WTC11 (cell line): ENCODE data around the gene JAGN1. TPM values are rescaled to one million over a fixed set of nuclear protein-coding genes. Genes with fewer than 3 reads are reported as not detected.
A peak's percentile ranks its signal among the peaks of the same experiment; 100 is the strongest.

Experiments
- ATAC-seq: fragments of 200-7000 bp; cut with Tn5 transposase; 2 replicates; pipeline ENCODE4 v1.10.0; 2021; ENCODE audit warnings: mild to moderate bottlenecking, moderate library complexity
- Bru-seq: library from RNA; stranded (reverse); fragments of 400-500 nt; gene quantifications from one replicate; lab custom pipeline; 2021; lab: Mats Ljungman, UMichigan
- CTCF ChIA-PET: fragments of 300-600 bp; sonication (Branson Sonifier 250); formaldehyde crosslinking; loops from one replicate; lab custom pipeline; 2021; ENCODE audit warnings: antibody characterized with exemption; lab: Charles Lee
- POLR2A ChIA-PET: fragments of 350-600 bp; sonication (Branson Sonifier 250); formaldehyde crosslinking; loops from one replicate; lab custom pipeline; 2021; ENCODE audit warnings: antibody characterized with exemption; lab: Charles Lee
- DNase-seq: peaks from one replicate; pipeline ENCODE4 v3.0.0; 2021; ENCODE audit warnings: low spot score
- H3K27ac Mint-ChIP-seq: 2 replicates; pipeline ENCODE4 v1.8.0; 2021; ENCODE audit warnings: mixed read lengths
- H3K27me3 Mint-ChIP-seq: 2 replicates; pipeline ENCODE4 v1.8.0; 2021; ENCODE audit warnings: low read depth, mild to moderate bottlenecking, moderate library complexity, mixed read lengths
- H3K36me3 Mint-ChIP-seq: 2 replicates; pipeline ENCODE4 v1.8.0; 2021; ENCODE audit warnings: mixed read lengths
- H3K4me1 Mint-ChIP-seq: 2 replicates; pipeline ENCODE4 v1.8.0; 2022; ENCODE audit warnings: mixed read lengths
- H3K4me3 Mint-ChIP-seq: 2 replicates; pipeline ENCODE4 v1.8.0; 2021; ENCODE audit warnings: mild to moderate bottlenecking, moderate library complexity, mixed read lengths
- H3K9me3 Mint-ChIP-seq: 2 replicates; pipeline ENCODE4 v1.8.0; 2021; ENCODE audit warnings: mixed read lengths
- ATF1 ChIP-seq: sonication (generic); formaldehyde crosslinking; IDR thresholded peaks from 2 replicates; pipeline ENCODE4 v1.8.1; 2023; ENCODE audit warnings: mild to moderate bottlenecking, moderate library complexity, missing genetic modification reagents
- EMX1 ChIP-seq: fragments of 250-450 bp; sonication (Bioruptor Pico); IDR thresholded peaks from 2 replicates; pipeline ENCODE4 v1.8.0; 2021; ENCODE audit warnings: mild to moderate bottlenecking
- FOXJ3 ChIP-seq: sonication (generic); formaldehyde crosslinking; IDR thresholded peaks from 2 replicates; pipeline ENCODE4 v1.9.0; 2021; ENCODE audit warnings: missing genetic modification reagents, mild to moderate bottlenecking, borderline replicate concordance
- GABPB1 ChIP-seq: sonication (generic); formaldehyde crosslinking; IDR thresholded peaks from 2 replicates; pipeline ENCODE4 v1.8.1; 2023; ENCODE audit warnings: mild to moderate bottlenecking, missing genetic modification reagents
- JAZF1 ChIP-seq: fragments of 250-450 bp; sonication (Bioruptor Pico); IDR thresholded peaks from 2 replicates; pipeline ENCODE4 v1.9.0; 2021; ENCODE audit warnings: moderate library complexity, mild to moderate bottlenecking, inconsistent platforms
- JUN ChIP-seq: sonication (generic); formaldehyde crosslinking; IDR thresholded peaks from 2 replicates; pipeline ENCODE4 v1.8.0; 2023; ENCODE audit warnings: mild to moderate bottlenecking, missing genetic modification reagents
- NFE2L1 ChIP-seq: sonication (generic); formaldehyde crosslinking; IDR thresholded peaks from 2 replicates; pipeline ENCODE4 v1.8.1; 2023; ENCODE audit warnings: missing genetic modification reagents
- NR2C2 ChIP-seq: sonication (generic); formaldehyde crosslinking; IDR thresholded peaks from 2 replicates; pipeline ENCODE4 v1.8.0; 2022; ENCODE audit warnings: mild to moderate bottlenecking, missing genetic modification reagents
- SMAD3 ChIP-seq: sonication (generic); formaldehyde crosslinking; IDR thresholded peaks from 2 replicates; pipeline ENCODE4 v1.8.0; 2022; ENCODE audit warnings: missing genetic modification reagents, mild to moderate bottlenecking, borderline replicate concordance
- SOX15 ChIP-seq: fragments of 250-450 bp; sonication (Bioruptor Pico); IDR thresholded peaks from 2 replicates; pipeline ENCODE4 v1.9.0; 2021; ENCODE audit warnings: mild to moderate bottlenecking
- TEAD1 ChIP-seq: sonication (generic); formaldehyde crosslinking; IDR thresholded peaks from 2 replicates; pipeline ENCODE4 v1.8.0; 2022; ENCODE audit warnings: mild to moderate bottlenecking, missing genetic modification reagents
- TP53 ChIP-seq: sonication (generic); formaldehyde crosslinking; IDR thresholded peaks from 2 replicates; pipeline ENCODE4 v1.8.1; 2023; ENCODE audit warnings: mild to moderate bottlenecking, missing genetic modification reagents
- ZBTB21 ChIP-seq: sonication (generic); formaldehyde crosslinking; IDR thresholded peaks from 2 replicates; pipeline ENCODE4 v1.8.1; 2023; ENCODE audit warnings: mild to moderate bottlenecking, missing genetic modification reagents, borderline replicate concordance
- ZNF121 ChIP-seq: sonication (generic); formaldehyde crosslinking; IDR thresholded peaks from 2 replicates; pipeline ENCODE4 v1.8.0; 2023; ENCODE audit warnings: missing genetic modification reagents
- ZNF138 ChIP-seq: sonication (generic); formaldehyde crosslinking; conservative IDR thresholded peaks from 2 replicates; pipeline ENCODE4 v1.8.1; 2022; ENCODE audit warnings: mild to moderate bottlenecking, moderate library complexity, missing genetic modification reagents
- ZNF219 ChIP-seq: sonication (generic); formaldehyde crosslinking; IDR thresholded peaks from 2 replicates; pipeline ENCODE4 v1.8.0; 2023; ENCODE audit warnings: missing genetic modification reagents, mild to moderate bottlenecking, borderline replicate concordance
- ZNF396 ChIP-seq: fragments of 250-450 bp; sonication (Bioruptor Pico); IDR thresholded peaks from 2 replicates; pipeline ENCODE4 v1.8.0; 2021; ENCODE audit warnings: mild to moderate bottlenecking, moderate library complexity, borderline replicate concordance
- ZNF416 ChIP-seq: fragments of 250-450 bp; sonication (Bioruptor Pico); IDR thresholded peaks from 2 replicates; pipeline ENCODE4 v1.9.0; 2021; ENCODE audit warnings: mild to moderate bottlenecking, inconsistent platforms
- long read RNA-seq, 3 experiments: library from RNA in 1 of 3; library from capped mRNA in 1 of 3; library from polyadenylated mRNA in 1 of 3; unstranded in 2 of 3; stranded (forward) in 1 of 3; transcript quantifications; one replicate each; pipeline ENCODE4 v2.0.0, GENCODE V29; 2021
- total RNA-seq: library from RNA; stranded (reverse); gene quantifications from 3 replicates; pipeline ENCODE4 v1.2.3, GENCODE V29; 2021
- TF ChIP-seq, protein P1 (sequence below): fragments of 250-450 bp; sonication (Bioruptor Pico); IDR thresholded peaks from 2 replicates; pipeline ENCODE4 v1.9.0; 2021; ENCODE audit warnings: moderate library complexity, mild to moderate bottlenecking, inconsistent platforms, borderline replicate concordance
- TF ChIP-seq, protein P2 (sequence below): sonication (generic); formaldehyde crosslinking; IDR thresholded peaks from 2 replicates; pipeline ENCODE4 v1.8.1; 2023; ENCODE audit warnings: mild to moderate bottlenecking, missing genetic modification reagents, moderate library complexity
- TF ChIP-seq, protein P3 (sequence below): sonication (generic); formaldehyde crosslinking; IDR thresholded peaks from 2 replicates; pipeline ENCODE4 v1.8.1; 2023; ENCODE audit warnings: mild to moderate bottlenecking, missing genetic modification reagents
- TF ChIP-seq, protein P4 (sequence below): sonication (generic); formaldehyde crosslinking; IDR thresholded peaks from 2 replicates; pipeline ENCODE4 v1.8.1; 2022; ENCODE audit warnings: missing genetic modification reagents, borderline replicate concordance
- TF ChIP-seq, protein P5 (sequence below): fragments of 250-450 bp; sonication (Bioruptor Pico); IDR thresholded peaks from 2 replicates; pipeline ENCODE4 v1.8.0; 2021; ENCODE audit warnings: mild to moderate bottlenecking
- TF ChIP-seq, protein P6 (sequence below): sonication (generic); formaldehyde crosslinking; IDR thresholded peaks from 2 replicates; pipeline ENCODE4 v1.8.1; 2023; ENCODE audit warnings: mild to moderate bottlenecking, moderate library complexity, missing genetic modification reagents

JAGN1 gene
- 25.6 to 30.1 TPM (median 28.7 TPM) in 3 replicates for total RNA-seq
- percentile 94 among the genes with signal in this experiment for Bru-seq, nascent RNA
- long read RNA-seq, experiment 1, transcript JAGN1-201 (2 exons, 1,675 nt) = major isoform, 80 of 84 reads
- long read RNA-seq, experiment 1, partial matches to known transcripts = 0 of 84 reads
- long read RNA-seq, experiment 1, other reads (novel, unspliced or antisense) = 2 of 84 reads
- long read RNA-seq, experiment 2, transcript JAGN1-201 (2 exons, 1,675 nt) = major isoform, 66 of 75 reads
- long read RNA-seq, experiment 2, partial matches to known transcripts = 8 of 75 reads
- long read RNA-seq, experiment 2, other reads (novel, unspliced or antisense) = 1 of 75 reads
- long read RNA-seq, experiment 3, transcript JAGN1-201 (2 exons, 1,675 nt) = major isoform, 245 of 251 reads
- long read RNA-seq, experiment 3, partial matches to known transcripts = 1 of 251 reads
- long read RNA-seq, experiment 3, other reads (novel, unspliced or antisense) = 3 of 251 reads

DNA sequence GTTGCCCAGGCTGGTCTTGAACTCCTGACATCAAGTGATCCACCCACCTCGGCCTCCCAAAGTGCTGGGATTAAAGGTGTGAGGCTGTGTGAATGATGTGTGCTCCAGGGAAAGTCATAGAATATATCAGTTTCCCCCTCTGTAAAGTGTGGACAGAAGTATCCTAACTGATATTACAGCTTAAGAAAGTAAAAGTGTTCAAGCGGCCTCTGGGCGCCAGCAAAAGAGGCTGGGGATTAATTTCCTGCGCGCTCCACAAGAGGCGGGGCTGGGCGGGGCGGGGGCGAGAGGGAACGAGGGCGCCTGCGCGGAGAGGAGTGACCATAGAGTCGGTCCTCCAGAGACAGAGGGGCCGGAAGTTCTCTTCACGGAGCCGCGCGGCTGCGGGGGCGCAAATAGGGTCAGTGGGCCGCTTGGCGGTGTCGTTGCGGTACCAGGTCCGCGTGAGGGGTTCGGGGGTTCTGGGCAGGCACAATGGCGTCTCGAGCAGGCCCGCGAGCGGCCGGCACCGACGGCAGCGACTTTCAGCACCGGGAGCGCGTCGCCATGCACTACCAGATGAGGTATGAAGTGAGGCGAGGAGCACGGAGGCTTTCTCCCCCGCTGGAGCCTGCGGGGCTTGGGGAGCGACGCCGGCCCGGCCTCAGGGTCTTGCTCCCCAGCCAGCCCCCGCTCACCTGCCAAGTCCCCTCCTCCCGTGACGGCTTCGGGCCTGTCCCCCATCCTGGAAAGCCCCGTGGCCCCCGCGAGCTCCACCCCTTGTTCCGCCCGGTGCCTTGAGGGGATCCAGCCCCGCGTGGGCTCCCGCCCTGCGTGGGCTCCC is at the start of gene JAGN1:
TSS of gene JAGN1 (plus strand) at position 362 of the 823 bp plus-strand sequence. CDS start at position 475, 113 bp downstream.
- ATAC-seq (peak; percentile 92), DNase-seq (peak; percentile 87)
- H3K27ac Mint-ChIP-seq = peak within 1 kb of the TSS; percentile 78; the same call in 1 of the 2 replicates
- peak within 1 kb of the TSS; percentile 93 for H3K4me3 Mint-ChIP-seq
- H3K27me3 Mint-ChIP-seq = peaks cover 7% of the 10 kb centered on the region
- H3K36me3 Mint-ChIP-seq = peaks cover 25% of the 10 kb centered on the region
- CTCF ChIA-PET = interaction anchor here (0.6 to 1.3 kb wide), 4 partner anchors 25 to 65 kb away, joined by 3 to 4 read pairs (median 3); no protein-coding TSS in a partner anchor
- H3K4me1 Mint-ChIP-seq = peaks cover 8% of the 10 kb centered on the region
- H3K9me3 Mint-ChIP-seq = no peaks in the 10 kb centered on the region
- POLR2A ChIA-PET = interaction anchor here (0.7 to 1.6 kb wide), 2 partner anchors 43 to 413 kb away, joined by 5 to 9 read pairs; partner anchors contain the start of gene CRELD1
- TF ChIP-seq ZNF138 (CRISPR knock-in tag) (no peak), ZBTB21 (CRISPR knock-in tag) (no peak), JAZF1 (CRISPR knock-in tag) (no peak), GABPB1 (CRISPR knock-in tag) (peak; percentile 68; the same call in 1 of the 2 replicates), EMX1 (CRISPR knock-in tag) (no peak), ZNF416 (CRISPR knock-in tag) (no peak), FOXJ3 (CRISPR knock-in tag) (no peak), NR2C2 (CRISPR knock-in tag) (no peak), NFE2L1 (CRISPR knock-in tag) (peak; percentile 79; the same call in 1 of the 2 replicates), SMAD3 (peak; percentile 78; the same call in 1 of the 2 replicates), ZNF121 (CRISPR knock-in tag) (0 out of 2 replicates have a peak, but pooled peaks have one; percentile 13), ATF1 (CRISPR knock-in tag) (no peak), TEAD1 (CRISPR knock-in tag) (0 out of 2 replicates have a peak, but pooled peaks have one; percentile 16), SOX15 (CRISPR knock-in tag) (no peak), TP53 (CRISPR knock-in tag) (no peak), ZNF396 (no peak), JUN (CRISPR knock-in tag) (peak; percentile 64; the same call in 1 of the 2 replicates), ZNF219 (CRISPR knock-in tag) (no peak)
- TF ChIP-seq, protein P1, sequence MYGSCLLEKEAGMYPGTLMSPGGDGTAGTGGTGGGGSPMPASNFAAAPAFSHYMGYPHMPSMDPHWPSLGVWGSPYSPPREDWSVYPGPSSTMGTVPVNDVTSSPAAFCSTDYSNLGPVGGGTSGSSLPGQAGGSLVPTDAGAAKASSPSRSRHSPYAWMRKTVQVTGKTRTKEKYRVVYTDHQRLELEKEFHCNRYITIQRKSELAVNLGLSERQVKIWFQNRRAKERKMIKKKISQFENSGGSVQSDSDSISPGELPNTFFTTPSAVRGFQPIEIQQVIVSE (CRISPR knock-in tag) = no peak
- TF ChIP-seq, protein P2, sequence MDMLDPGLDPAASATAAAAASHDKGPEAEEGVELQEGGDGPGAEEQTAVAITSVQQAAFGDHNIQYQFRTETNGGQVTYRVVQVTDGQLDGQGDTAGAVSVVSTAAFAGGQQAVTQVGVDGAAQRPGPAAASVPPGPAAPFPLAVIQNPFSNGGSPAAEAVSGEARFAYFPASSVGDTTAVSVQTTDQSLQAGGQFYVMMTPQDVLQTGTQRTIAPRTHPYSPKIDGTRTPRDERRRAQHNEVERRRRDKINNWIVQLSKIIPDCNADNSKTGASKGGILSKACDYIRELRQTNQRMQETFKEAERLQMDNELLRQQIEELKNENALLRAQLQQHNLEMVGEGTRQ (CRISPR knock-in tag) = no peak
- TF ChIP-seq, protein P3, sequence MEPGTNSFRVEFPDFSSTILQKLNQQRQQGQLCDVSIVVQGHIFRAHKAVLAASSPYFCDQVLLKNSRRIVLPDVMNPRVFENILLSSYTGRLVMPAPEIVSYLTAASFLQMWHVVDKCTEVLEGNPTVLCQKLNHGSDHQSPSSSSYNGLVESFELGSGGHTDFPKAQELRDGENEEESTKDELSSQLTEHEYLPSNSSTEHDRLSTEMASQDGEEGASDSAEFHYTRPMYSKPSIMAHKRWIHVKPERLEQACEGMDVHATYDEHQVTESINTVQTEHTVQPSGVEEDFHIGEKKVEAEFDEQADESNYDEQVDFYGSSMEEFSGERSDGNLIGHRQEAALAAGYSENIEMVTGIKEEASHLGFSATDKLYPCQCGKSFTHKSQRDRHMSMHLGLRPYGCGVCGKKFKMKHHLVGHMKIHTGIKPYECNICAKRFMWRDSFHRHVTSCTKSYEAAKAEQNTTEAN (CRISPR knock-in tag) = no peak
- TF ChIP-seq, protein P4, sequence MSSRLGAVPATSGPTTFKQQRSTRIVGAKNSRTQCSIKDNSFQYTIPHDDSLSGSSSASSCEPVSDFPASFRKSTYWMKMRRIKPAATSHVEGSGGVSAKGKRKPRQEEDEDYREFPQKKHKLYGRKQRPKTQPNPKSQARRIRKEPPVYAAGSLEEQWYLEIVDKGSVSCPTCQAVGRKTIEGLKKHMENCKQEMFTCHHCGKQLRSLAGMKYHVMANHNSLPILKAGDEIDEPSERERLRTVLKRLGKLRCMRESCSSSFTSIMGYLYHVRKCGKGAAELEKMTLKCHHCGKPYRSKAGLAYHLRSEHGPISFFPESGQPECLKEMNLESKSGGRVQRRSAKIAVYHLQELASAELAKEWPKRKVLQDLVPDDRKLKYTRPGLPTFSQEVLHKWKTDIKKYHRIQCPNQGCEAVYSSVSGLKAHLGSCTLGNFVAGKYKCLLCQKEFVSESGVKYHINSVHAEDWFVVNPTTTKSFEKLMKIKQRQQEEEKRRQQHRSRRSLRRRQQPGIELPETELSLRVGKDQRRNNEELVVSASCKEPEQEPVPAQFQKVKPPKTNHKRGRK (CRISPR knock-in tag) = no peak
- TF ChIP-seq, protein P5, sequence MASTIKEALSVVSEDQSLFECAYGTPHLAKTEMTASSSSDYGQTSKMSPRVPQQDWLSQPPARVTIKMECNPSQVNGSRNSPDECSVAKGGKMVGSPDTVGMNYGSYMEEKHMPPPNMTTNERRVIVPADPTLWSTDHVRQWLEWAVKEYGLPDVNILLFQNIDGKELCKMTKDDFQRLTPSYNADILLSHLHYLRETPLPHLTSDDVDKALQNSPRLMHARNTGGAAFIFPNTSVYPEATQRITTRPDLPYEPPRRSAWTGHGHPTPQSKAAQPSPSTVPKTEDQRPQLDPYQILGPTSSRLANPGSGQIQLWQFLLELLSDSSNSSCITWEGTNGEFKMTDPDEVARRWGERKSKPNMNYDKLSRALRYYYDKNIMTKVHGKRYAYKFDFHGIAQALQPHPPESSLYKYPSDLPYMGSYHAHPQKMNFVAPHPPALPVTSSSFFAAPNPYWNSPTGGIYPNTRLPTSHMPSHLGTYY = no peak
- TF ChIP-seq, protein P6, sequence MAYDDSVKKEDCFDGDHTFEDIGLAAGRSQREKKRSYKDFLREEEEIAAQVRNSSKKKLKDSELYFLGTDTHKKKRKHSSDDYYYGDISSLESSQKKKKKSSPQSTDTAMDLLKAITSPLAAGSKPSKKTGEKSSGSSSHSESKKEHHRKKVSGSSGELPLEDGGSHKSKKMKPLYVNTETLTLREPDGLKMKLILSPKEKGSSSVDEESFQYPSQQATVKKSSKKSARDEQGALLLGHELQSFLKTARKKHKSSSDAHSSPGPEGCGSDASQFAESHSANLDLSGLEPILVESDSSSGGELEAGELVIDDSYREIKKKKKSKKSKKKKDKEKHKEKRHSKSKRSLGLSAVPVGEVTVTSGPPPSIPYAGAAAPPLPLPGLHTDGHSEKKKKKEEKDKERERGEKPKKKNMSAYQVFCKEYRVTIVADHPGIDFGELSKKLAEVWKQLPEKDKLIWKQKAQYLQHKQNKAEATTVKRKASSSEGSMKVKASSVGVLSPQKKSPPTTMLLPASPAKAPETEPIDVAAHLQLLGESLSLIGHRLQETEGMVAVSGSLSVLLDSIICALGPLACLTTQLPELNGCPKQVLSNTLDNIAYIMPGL (CRISPR knock-in tag) = peak; percentile 73; the same call in 1 of the 2 replicates
